GM18499 (cell line): ENCODE measurements around the gene DYNLT2B.
A peak's percentile ranks its signal among the peaks of the same experiment; 100 is the strongest.
"Not testable (repeated sequence)": the region's sequence is repeated elsewhere in the genome, so short reads cannot be mapped to it uniquely, and the experiment has no call there.

Source experiments
- ATAC-seq: cut with Tn5 transposase; IDR thresholded peaks from one replicate; pipeline ENCODE4 v1.9.1; 2021; ENCODE audit warnings: moderate number of reproducible peaks; ENCODE audit not compliant: insufficient read depth, unreplicated experiment

DYNLT2B gene

DNA sequence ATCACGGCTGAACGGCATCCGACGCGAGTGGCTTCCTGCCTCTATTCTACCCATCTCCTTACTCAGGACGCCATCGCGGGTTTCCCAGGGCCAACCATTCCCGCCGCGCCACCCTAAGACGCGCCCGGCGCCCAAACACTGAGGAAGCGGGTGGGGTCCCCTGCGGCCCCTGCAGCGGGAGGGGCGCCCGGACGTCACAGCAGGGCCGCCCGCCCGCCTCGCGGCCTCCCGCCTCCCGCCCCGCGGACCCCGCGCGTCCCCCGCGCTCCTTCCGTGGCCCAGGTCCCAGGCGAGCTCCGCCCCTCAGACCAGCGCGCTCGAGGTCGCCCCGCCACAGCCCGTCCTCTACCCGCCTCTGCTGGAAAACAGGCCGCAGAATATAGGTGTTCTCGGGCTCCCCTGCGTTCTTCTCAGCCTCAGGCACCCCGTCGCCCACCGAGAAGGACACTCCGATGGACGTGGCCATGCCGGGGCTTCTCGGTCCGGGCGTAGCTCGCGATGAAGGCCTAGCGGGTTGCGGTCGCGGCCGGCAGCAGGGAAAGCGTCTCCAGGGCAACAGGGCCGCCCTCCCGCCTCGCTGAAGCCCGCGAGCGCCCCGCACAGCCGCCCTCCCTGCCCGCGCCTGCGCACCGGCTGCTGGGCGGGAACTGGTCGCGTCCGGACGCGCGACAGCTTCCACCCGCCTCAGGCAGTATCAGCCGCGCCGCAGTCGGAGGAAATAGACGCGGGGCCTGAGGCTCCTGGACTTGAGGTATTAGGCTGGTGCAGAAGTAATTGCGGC lies at the start of gene DYNLT2B:
DYNLT2B (minus strand) TSS at position 554 of the 781 bp plus-strand sequence; CDS start at position 466, 88 bp downstream.
- peak; percentile 49 for ATAC-seq

GRCh38 chr3:196365736-196366135 lies 47.7 kb upstream of the DYNLT2B start:
- no peak for ATAC-seq

GRCh38 chr3:196360586-196360985 lies 42.5 kb upstream of the DYNLT2B start:
- ATAC-seq, result no peak

DNA sequence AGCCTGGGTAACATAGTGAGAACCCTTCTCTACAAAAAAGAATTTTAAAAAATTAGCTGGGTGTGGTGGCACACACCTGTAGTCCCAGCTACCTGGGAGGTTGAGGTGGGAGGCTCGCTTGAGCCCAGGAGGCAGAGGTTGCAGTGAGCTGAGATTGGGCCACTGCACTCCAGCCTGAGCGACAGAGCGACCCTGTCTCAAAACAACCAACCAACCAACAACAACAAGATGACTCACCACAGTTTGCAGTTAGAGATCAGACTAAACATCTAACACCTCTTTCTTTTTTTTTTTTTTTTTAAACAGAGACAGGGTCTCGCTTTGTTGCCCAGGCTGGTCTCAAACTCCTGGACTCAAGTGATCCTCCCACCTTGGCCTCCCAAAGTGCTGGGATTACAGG lies 40.5 kb upstream of the DYNLT2B start:
- ATAC-seq, result not testable (repeated sequence)

DNA sequence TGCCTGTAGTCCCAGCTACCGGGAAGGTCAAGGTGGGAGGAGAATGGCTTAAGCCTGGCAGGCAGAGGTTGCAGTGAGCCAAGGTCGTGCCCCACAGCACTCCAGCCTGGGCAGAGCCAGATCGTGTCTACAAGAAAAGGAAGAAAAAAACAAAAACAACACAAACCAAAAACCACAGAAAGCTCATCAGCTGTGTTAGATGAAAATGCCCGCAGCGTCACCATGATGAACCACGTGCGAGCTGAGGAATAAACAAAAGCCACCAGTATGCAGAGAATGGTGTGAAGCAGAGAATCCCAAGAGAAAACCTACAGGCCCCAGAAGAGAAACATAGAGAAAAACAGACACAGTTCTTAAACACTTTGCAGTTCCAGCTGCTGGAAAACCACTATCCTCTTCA lies 39.9 kb upstream of the DYNLT2B start:
- no peak for ATAC-seq

- no peak for ATAC-seq
Measured at GRCh38 chr3:196356556-196356955, 38.5 kb upstream of the DYNLT2B start.

- ATAC-seq, result no peak
Measured at GRCh38 chr3:196355668-196356067, 37.6 kb upstream of the DYNLT2B start.

- ATAC-seq, result no peak
Measured at GRCh38 chr3:196354132-196354531, 36.1 kb upstream of the DYNLT2B start.

DNA sequence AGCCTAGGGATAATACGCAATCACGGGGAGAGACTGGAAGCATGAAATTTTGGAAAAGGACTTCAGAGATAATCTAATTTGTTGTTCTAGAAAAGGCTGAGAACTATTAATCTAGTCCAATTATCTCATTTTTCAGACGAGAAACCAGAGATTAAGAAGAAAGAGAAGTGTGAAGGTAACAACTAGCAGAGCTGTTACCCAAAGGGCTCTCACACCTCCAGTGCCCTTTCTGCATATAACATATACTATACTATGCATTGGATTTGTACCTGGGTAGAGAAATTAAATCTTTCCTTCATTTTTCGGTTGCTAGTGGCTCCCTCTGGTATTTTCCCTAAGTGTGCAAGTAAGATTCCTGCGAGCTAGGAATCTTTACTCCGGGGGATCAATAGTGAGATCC lies 33.5 kb upstream of the DYNLT2B start:
- ATAC-seq, result no peak

- ATAC-seq, result no peak
Measured at GRCh38 chr3:196350067-196350466, 32.0 kb upstream of the DYNLT2B start.

DNA sequence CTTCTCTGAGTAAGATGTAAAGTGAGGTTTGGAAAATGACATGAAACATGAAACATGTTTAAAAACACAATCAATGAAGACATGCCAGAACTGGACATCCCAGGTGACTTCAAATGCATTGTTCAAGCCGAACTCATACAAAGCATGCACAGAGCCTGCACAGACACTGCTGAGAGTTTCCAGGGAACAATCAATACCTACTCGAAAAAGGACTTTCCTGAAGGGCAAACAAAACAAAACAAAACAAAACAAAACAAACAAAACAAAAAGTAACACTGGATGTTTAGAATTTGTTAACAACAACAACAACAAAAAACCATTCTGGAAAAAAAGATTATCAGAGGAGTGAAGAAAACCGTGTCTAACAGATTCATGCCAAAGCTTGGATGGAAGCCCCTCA lies 30.7 kb upstream of the DYNLT2B start:
- no peak for ATAC-seq

- no peak for ATAC-seq
Measured at GRCh38 chr3:196344663-196345062, 26.6 kb upstream of the DYNLT2B start.

DNA sequence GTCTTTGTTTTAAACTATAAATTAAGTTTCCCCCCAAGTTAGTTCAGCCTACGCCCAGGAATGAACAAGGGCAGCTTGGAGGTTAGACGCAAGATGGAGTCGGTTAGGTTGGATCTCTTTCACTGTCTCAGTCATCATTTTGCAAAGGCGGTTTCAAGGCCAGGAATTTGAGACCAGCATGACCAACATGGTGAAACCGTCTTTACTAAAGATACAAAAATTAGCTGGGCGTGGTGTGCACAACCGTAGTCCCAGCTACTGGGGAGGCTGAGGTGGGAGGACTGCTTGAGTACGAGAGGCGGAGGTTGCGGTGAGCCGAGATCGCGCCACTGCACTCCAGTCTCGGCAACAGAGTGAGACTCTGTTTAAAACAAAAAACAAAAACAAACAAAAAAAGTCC lies 25.9 kb upstream of the DYNLT2B start:
- ATAC-seq, result not testable (repeated sequence)

DNA sequence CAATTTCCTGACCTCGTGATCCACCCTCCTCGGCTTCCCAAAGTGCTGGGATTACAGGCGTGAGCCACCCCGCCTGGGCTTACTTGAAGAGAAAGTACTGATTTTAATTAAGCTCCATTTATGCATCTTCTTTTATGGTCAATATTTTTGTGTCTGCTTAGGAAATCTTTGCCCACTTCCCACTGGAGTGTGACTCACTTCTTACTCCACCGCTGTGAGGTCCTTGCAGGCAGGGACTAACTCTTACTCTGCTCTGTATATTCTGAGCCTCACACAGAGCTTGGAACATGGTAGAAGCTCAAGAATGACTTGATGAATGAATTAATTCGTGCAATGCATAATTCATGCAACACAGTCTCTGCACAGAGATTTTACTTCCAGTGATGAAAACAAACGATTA lies 23.1 kb upstream of the DYNLT2B start:
- ATAC-seq, result no peak

DNA sequence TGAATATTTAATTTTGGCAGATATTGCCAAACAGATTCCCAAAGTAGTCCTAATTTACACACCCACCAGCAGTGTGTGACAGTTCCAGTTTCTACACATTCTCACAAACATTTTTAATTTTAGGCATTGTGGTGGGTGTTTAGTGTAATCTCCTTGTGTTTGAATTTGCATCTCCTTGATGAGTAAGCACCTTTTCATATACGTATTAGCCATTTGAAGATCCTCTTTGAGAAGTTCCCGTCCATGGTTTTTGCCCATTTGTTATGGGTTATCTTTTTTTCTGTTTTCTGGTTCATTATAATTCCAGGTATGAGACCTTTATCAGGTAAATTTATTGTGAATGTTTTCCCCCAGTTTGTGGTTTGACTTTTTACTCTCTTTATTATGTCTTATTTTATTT lies 22.4 kb upstream of the DYNLT2B start:
- no peak for ATAC-seq

DNA sequence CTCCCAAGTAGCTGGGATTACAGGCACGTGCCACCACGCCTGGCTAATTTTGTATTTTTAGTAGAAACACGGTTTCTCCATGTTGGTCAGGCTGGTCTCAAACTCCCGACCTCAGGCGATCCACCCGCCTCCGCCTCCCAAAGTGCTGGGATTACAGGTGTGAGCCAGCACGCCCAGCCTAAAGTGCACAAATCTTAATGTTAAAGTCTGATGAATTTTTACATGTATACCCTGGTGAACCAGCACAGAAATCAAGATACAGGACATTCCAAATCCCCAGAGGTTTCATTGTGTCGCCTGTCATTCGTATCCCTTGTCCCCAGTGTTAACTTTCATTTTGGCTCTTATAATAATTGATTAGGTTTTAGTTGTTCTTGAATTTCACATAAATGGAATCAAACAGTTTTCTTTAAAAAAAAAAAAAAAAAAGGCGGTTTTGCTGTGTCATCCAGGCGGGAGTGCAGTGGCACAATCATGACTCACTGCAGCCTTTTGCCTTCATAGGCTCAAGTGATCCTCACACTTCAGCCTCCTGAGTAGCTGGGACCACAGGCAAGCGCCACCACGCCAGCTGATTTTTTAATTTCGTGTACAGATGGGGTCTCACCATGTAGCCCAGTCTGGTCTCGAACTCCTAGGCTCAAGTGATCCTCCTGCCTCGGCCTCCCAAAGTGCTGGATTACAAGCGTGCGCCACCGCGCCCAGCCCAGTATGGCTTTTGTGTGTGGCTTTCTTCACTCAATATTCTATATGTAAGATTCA lies 21.6 kb upstream of the DYNLT2B start:
- no peak for ATAC-seq

DNA sequence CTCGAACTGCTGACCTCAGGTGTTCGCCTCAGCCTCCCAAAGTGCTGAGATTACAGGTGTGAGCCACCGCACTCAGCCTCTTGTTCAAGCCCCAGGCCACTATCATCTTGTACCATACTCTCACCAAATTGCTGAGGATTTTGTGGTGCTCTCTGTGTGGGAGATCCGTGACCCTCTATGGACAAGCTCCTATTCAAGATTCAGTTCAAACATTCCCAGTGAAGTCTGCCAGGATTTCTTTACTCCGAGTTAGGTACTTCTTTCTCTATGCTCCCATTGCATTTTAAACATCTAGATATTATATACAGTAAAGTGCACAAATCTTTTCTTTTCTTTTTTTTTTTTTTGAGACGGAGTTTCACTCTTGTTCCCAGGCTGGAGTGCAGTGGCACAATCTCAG lies 21.0 kb upstream of the DYNLT2B start:
- ATAC-seq, result no peak

- ATAC-seq, result no peak
Measured at GRCh38 chr3:196336319-196337145, 18.5 kb upstream of the DYNLT2B start.

DNA sequence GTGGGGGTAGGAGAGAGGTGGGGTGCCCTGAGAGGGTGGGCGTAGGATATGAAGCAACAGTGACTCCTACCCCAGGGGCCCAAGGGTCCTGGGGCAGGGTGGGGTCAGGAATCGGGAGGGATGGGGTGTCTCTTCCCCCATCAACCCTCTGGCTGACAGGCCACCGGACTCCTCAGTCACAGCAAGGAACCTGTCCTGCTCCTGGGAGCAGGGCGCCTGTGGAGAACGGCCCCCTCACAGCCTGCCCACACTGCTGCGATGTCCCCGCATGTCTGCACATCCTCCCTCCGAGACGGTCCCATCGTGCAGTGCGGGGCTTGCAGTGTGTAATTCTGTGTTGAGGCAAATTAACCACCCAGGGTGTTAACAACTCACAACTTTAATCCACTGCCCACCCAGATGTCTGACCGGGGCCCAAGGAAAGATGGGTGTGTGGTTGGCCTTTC lies 17.5 kb upstream of the DYNLT2B start:
- ATAC-seq, result no peak

DNA sequence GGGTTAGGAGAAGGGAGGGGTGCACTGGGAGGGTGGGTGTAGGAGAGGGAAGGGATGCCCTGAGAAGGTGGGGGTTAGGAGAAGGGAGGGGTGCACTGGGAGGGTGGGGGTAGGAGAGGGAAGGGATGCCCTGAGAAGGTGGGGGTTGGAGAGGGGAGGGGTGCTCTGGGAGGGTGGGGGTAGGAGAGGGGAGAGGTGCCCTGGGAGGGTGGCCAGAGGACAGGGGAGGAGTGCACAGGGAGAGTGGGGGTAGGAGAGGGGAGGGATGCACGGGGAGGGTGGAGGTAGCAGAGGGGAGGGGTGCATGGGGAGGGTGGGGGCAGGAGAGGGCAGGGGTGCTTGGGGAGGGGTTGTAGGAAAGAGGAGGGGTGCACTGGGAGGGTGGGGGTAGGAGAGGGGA lies 16.9 kb upstream of the DYNLT2B start:
- ATAC-seq, result no peak

GRCh38 chr3:196332168-196332567 lies 14.1 kb upstream of the DYNLT2B start:
- no peak for ATAC-seq
